ENCODE data around the gene PRKG1. TPM values are rescaled to one million over a fixed set of nuclear protein-coding genes. Genes with fewer than 3 reads are reported as not detected.

The PRKG1 gene
- total and polyA plus RNA-seq, 2 of the 4 experiments (the other 2 are of a cell fraction): 3.5 to 18.3 TPM

GRCh38 chr10:51188008-51188407 is 113.7 kb downstream of the PRKG1 start:
- Histone ChIP-seq H3K27me3 (ENCODE audit: control insufficient read depth, insufficient read depth, low read length) (no peaks in the 10 kb centered on the region), H2AK9ac (replicated peaks; ENCODE audit: low read depth, low read length, poor library complexity) (no peak overlapping the region), H3K9me1 (ENCODE audit: insufficient read depth, low read length) (peaks cover 3% of the 10 kb centered on the region; the same call in 1 of the 2 replicates), H2AK5ac (ENCODE audit: low read depth, low read length) (no peak overlapping the region), H2BK15ac (ENCODE audit: low read depth, low read length) (no peak overlapping the region), H4K91ac (ENCODE audit: insufficient read depth, low read depth, low read length) (no peak overlapping the region), H2AFZ (replicated peaks; ENCODE audit: low read length, poor library complexity) (no peak overlapping the region), H2BK120ac (ENCODE audit: low read depth, low read length) (no peak overlapping the region), H3K18ac (ENCODE audit: low read depth, low read length) (no peak overlapping the region), H3K4me1 (ENCODE audit: control insufficient read depth, insufficient read depth, low read length) (0 out of 2 replicates have a peak, but pooled peaks cover 2% of the 10 kb centered on the region), H3K4me3 (ENCODE audit: insufficient read depth, low read depth, low read length) (no peak overlapping the region), H3K27ac (ENCODE audit: insufficient read depth, low read length) (no peak overlapping the region), H3K79me1 (ENCODE audit: low read depth in 1 of 2, low read length in 2 of 2) (peaks cover 4 to 16% of the 10 kb centered on the region in 2 experiments; a peak in 3 of 4 replicates), H3K4ac (ENCODE audit: low read depth, low read length) (no peak overlapping the region), H4K8ac (ENCODE audit: low read depth in 2 of 2, low read length in 2 of 2) (no peak overlapping the region), H3K4me2 (ENCODE audit: low read depth, low read length) (no peak overlapping the region), H3K9me3 (ENCODE audit: control insufficient read depth, insufficient read depth, low read length) (no peaks in the 10 kb centered on the region), H4K20me1 (ENCODE audit: insufficient read depth, low read length) (no peaks in the 10 kb centered on the region), H2BK5ac (ENCODE audit: low read depth, low read length, poor library complexity, severe bottlenecking) (no peak overlapping the region), H2BK20ac (ENCODE audit: low read depth, low read length) (no peak overlapping the region), H4K5ac (ENCODE audit: low read depth, low read length) (no peak overlapping the region), H3K9ac (ENCODE audit: low read depth, low read length) (no peak overlapping the region), H3K36me3 (ENCODE audit: control insufficient read depth, insufficient read depth, low read length) (no peaks in the 10 kb centered on the region), H3K23ac (ENCODE audit: low read depth, low read length) (no peak overlapping the region), H3K14ac (replicated peaks; ENCODE audit: low read depth, low read length) (no peak overlapping the region), H3K56ac (ENCODE audit: extremely low read depth, insufficient read depth, low read length) (no peak overlapping the region)
- CTCF ChIA-PET: no interaction called here
- intact Hi-C loops (cut with micrococcal nuclease) (no loop called here), in situ Hi-C loops (cut with MboI; ENCODE audit: low sequenced_read_pairs) (no loop called here), dilution Hi-C loops (cut with HindIII; ENCODE audit: low sequenced_read_pairs, unreplicated experiment) (no loop called here)
- TF ChIP-seq RAD21 (IDR thresholded peaks at IDR 0.05; ENCODE audit: low read length) (no peak), RFX5 (IDR thresholded peaks at IDR 0.05; ENCODE audit: low read depth, low read length) (no peak), CHD1 (IDR thresholded peaks at IDR 0.05; ENCODE audit: low read depth, low read length) (no peak), MXI1 (IDR thresholded peaks at IDR 0.05; ENCODE audit: borderline replicate concordance, low read depth, low read length) (no peak), SMC3 (IDR thresholded peaks at IDR 0.05; ENCODE audit: low read depth, low read length) (no peak), MAFK (IDR thresholded peaks at IDR 0.05; ENCODE audit: low read depth, low read length) (no peak), BHLHE40 (IDR thresholded peaks at IDR 0.05; ENCODE audit: low read depth, low read length) (no peak), USF2 (IDR thresholded peaks at IDR 0.05; ENCODE audit: low read depth, low read length) (no peak), POLR2A (IDR thresholded peaks at IDR 0.05; ENCODE audit: low read depth, low read length) (no peak), FOS (IDR thresholded peaks at IDR 0.05; ENCODE audit: low read depth, low read length) (no peak), RCOR1 (IDR thresholded peaks at IDR 0.05; ENCODE audit: insufficient replicate concordance, low read length) (no peak), CTCF (conservative IDR thresholded peaks at IDR 0.05; ENCODE audit: low read depth, low read length) (no peak), MAZ (IDR thresholded peaks at IDR 0.05; ENCODE audit: borderline replicate concordance, low read depth, low read length) (no peak), ELK1 (IDR thresholded peaks at IDR 0.05; ENCODE audit: borderline replicate concordance, low read depth, low read length) (no peak), NFE2L2 (IDR thresholded peaks at IDR 0.05; ENCODE audit: low read depth, low read length) (no peak), CEBPB (IDR thresholded peaks at IDR 0.05; ENCODE audit: low read depth, low read length) (no peak)
- POLR2A ChIA-PET (ENCODE audit: unreplicated experiment): no interaction called here
- no TSS peak for BruUV-seq (replicated peaks)
- WGBS, 2 experiments (ENCODE audit: extremely low coverage in 2 of 2, insufficient read length in 1 of 2): no CpG with 5 or more reads among the region's 2 CpGs
- DNase-seq (no peak), ATAC-seq (ENCODE audit: low read depth) (no peak)
